NT2/D1 (cell line): ENCODE data around the gene TLCD2.

ENCODE experiments used
- YY1 ChIP-seq: IDR thresholded peaks from 2 replicates; pipeline ENCODE4 v1.6.1; 2011; ENCODE audit not compliant: insufficient read length, insufficient read depth
- ZNF274 ChIP-seq: IDR thresholded peaks from 2 replicates; pipeline ENCODE4 v1.6.1; 2011; ENCODE audit warnings: mild to moderate bottlenecking, low read depth, low read length

DNA sequence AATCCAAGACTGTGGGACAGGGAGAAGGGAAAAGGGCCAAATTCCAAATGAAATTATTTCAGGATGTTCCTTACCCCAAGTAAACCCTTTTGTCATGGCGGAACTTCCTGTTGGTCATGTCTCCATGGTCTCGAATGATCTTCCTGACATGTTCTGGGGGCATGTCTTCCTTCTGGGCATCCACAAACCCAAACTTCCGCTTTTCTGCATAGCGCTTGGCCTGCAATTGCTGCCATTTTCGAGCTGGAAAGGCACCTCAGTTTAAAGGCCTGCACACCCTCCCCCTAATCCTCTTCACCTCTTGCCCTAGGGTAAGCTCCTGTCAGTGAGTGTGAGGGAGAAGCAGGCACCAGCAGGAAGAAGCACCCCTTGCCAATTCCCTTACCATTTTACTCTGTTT lies 26.7 kb downstream of the TLCD2 start:
- TF ChIP-seq ZNF274 (no peak), YY1 (no peak)
